ENCODE measurements around the gene CFH. TPM values are rescaled to one million over a fixed set of nuclear protein-coding genes. Genes with fewer than 3 reads are reported as not detected.

Gene CFH
- total and polyA plus RNA-seq, 9 of the 15 experiments (the other 6 are each of a cell fraction or from before 2014, with no cell fraction given), result 31.6 to 107 (median 48.3) TPM

GRCh38 chr1:196677781-196678509 lies 26.1 kb downstream of the CFH start:
- intact Hi-C loops (cut with micrococcal nuclease), result no loop called here

DNA sequence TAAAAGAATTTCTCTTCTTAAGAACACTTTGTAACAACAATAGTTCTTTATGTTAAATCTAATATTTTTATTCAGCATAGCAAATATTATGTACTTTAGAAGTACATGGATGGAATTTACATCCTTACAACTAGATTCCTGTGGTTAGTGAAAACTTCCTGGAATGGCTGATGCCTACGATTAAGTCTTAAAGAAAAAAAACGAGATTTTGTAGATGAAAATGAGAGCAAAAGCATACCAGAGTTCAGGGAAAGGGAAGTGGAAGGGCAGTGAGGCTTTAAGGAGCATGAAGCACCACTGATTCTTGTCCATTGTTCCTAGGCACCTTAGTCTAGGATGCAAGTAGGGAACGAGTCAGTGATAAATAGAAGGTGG lies 26.7 kb downstream of the CFH start:
- Histone ChIP-seq H3K9me1 (ENCODE audit: control insufficient read depth, insufficient read depth, low read length) (no peaks in the 10 kb centered on the region), H3K36me3 (ENCODE audit: control insufficient read depth, insufficient read depth, low read length) (peaks cover 15% of the 10 kb centered on the region; the same call in 1 of the 3 replicates), H3K4me2 (ENCODE audit: insufficient read depth, low read length) (no peak overlapping the region), H4K20me1 (replicated peaks; ENCODE audit: control insufficient read depth, insufficient read depth, low read length) (no peaks in the 10 kb centered on the region), H3K9me3 (replicated peaks; ENCODE audit: control insufficient read depth, insufficient read depth, low read depth, low read length) (no peaks in the 10 kb centered on the region), H2AFZ (ENCODE audit: low read depth, low read length) (no peak overlapping the region), H3K9ac (ENCODE audit: insufficient read depth in 1 of 2, low read depth in 2 of 2, low read length in 2 of 2) (no peak overlapping the region), H3K4me3 (no peak overlapping the region), H3K79me2 (ENCODE audit: control insufficient read depth, insufficient read depth, low read length) (no peaks in the 10 kb centered on the region), H3K4me1 (replicated peaks in 1 of 2; ENCODE audit: control insufficient read depth in 2 of 2, insufficient read depth in 2 of 2, low read length in 2 of 2) (no peaks in the 10 kb centered on the region), H3K27ac (ENCODE audit: extremely low read depth, low read depth, low read length) (no peak overlapping the region), H3K27me3 (ENCODE audit: control insufficient read depth in 2 of 2, insufficient read depth in 2 of 2, low read length in 2 of 2) (no peaks in the 10 kb centered on the region)
- in situ Hi-C loops (cut with MboI) (no loop called here), intact Hi-C loops (cut with micrococcal nuclease) (no loop called here)
- ChIA-PET POLR2A (no interaction called here), CTCF (ENCODE audit: low intra/inter-chr PET ratio) (no interaction called here)
- DNase-seq (ENCODE audit: extremely low read depth in 1 of 4, low spot score in 3 of 4) (no peak), ATAC-seq (no peak), FAIRE-seq (no peak)
- no peak for TF ChIP-seq CXXC5 (CRISPR knock-in tag; IDR thresholded peaks at IDR 0.05)
- no peak for TF ChIP-seq CBFA2T2 (conservative IDR thresholded peaks at IDR 0.05)
- TF ChIP-seq SRSF7 (optimal IDR thresholded peaks at IDR 0.05; ENCODE audit: low read depth, low read length), result no peak
- TF ChIP-seq TCF7L2 (IDR thresholded peaks at IDR 0.05; ENCODE audit: low read depth, low read length), result no peak
- TF ChIP-seq ZNF75A (CRISPR knock-in tag; IDR thresholded peaks at IDR 0.05), result no peak
- no peak for TF ChIP-seq BCL6 (CRISPR knock-in tag; IDR thresholded peaks at IDR 0.05)
- TF ChIP-seq NR1H2 (CRISPR knock-in tag; IDR thresholded peaks at IDR 0.05), result no peak
- TF ChIP-seq ZBTB8A (IDR thresholded peaks at IDR 0.05; ENCODE audit: partially characterized antibody), result no peak
- no peak for TF ChIP-seq ZBED1 (IDR thresholded peaks at IDR 0.05)
- WGBS (ENCODE audit: insufficient coverage, low coverage, missing lambda C conversion rate), result 16% methylated on average over 3 of the region's 3 CpGs
- no TSS peak for BruUV-seq (replicated peaks)

More at GRCh38 chr1:196677781-196678509, 26.1 kb downstream of the CFH start:
- TF ChIP-seq HES1 (IDR thresholded peaks at IDR 0.05; ENCODE audit: low read depth), result no peak
- TF ChIP-seq ZNF316 (IDR thresholded peaks at IDR 0.05), result peak; percentile 40; the same call in 1 of the 2 replicates
- TF ChIP-seq ZNF217 (CRISPR knock-in tag; IDR thresholded peaks at IDR 0.05), result no peak
- FAIRE-seq (no peak), ATAC-seq (no peak), DNase-seq (ENCODE audit: extremely low read depth in 1 of 4, low spot score in 3 of 4) (no peak)
- no peaks in the 10 kb centered on the region for H4K20me1 ChIP-seq (replicated peaks; ENCODE audit: control insufficient read depth, insufficient read depth, low read length)
- no peak overlapping the region for H3K27ac ChIP-seq (ENCODE audit: extremely low read depth, low read depth, low read length)
- no peaks in the 10 kb centered on the region for H3K9me1 ChIP-seq (ENCODE audit: control insufficient read depth, insufficient read depth, low read length)
- no peak overlapping the region for H3K9ac ChIP-seq (ENCODE audit: insufficient read depth in 1 of 2, low read depth in 2 of 2, low read length in 2 of 2)
- ChIA-PET POLR2A (interaction anchor here (0.7 kb wide), 1 partner anchor 511 kb away, joined by 3 read pairs; no protein-coding TSS in a partner anchor), CTCF (ENCODE audit: low intra/inter-chr PET ratio) (no interaction called here)
- H3K4me2 ChIP-seq (ENCODE audit: insufficient read depth, low read length), result no peak overlapping the region
- in situ Hi-C loops (cut with MboI), result no loop called here
- no peak overlapping the region for H3K4me3 ChIP-seq
- no TSS peak for BruUV-seq (replicated peaks)
- 26% methylated on average over 2 of the region's 2 CpGs for WGBS (ENCODE audit: insufficient coverage, low coverage, missing lambda C conversion rate)
- no peak overlapping the region for H2AFZ ChIP-seq (ENCODE audit: low read depth, low read length)
- no peaks in the 10 kb centered on the region for H3K4me1 ChIP-seq (replicated peaks in 1 of 2; ENCODE audit: control insufficient read depth in 2 of 2, insufficient read depth in 2 of 2, low read length in 2 of 2)
- H3K27me3 ChIP-seq (ENCODE audit: control insufficient read depth in 2 of 2, insufficient read depth in 2 of 2, low read length in 2 of 2), result no peaks in the 10 kb centered on the region
- H3K36me3 ChIP-seq (ENCODE audit: control insufficient read depth, insufficient read depth, low read length), result peaks cover 15% of the 10 kb centered on the region; the same call in 1 of the 3 replicates
- H3K9me3 ChIP-seq (replicated peaks; ENCODE audit: control insufficient read depth, insufficient read depth, low read depth, low read length), result no peaks in the 10 kb centered on the region
- no peaks in the 10 kb centered on the region for H3K79me2 ChIP-seq (ENCODE audit: control insufficient read depth, insufficient read depth, low read length)

Data from K562 (cell line).